Neural progenitor cell (in vitro differentiated cells): ENCODE results near the gene EFS. TPM values are rescaled to one million over a fixed set of nuclear protein-coding genes. Genes with fewer than 3 reads are reported as not detected.

ENCODE experiments used
- DNase-seq: peaks from one replicate; pipeline ENCODE4 v3.0.0-alpha.2; 2016; ENCODE audit warnings: low spot score
- H2AFZ ChIP-seq: fragments of 200-600 bp; sonication (generic); replicated peaks from 2 replicates; pipeline ENCODE4 v1.6.1; 2016; ENCODE audit warnings: antibody characterized with exemption
- H3F3A ChIP-seq: fragments of 200-600 bp; sonication (generic); 2 replicates; pipeline ENCODE4 v1.6.1; 2016; ENCODE audit warnings: antibody characterized with exemption, low read depth
- H3K27ac ChIP-seq: fragments of 200-600 bp; sonication (generic); 2 replicates; pipeline ENCODE4 v1.5.1; 2016; ENCODE audit warnings: mild to moderate bottlenecking
- H3K27me3 ChIP-seq: fragments of 200-600 bp; sonication (generic); 2 replicates; pipeline ENCODE4 v1.6.1; 2016; ENCODE audit warnings: mild to moderate bottlenecking, moderate library complexity
- H3K36me3 ChIP-seq: fragments of 200-600 bp; sonication (generic); 2 replicates; pipeline ENCODE4 v1.5.1; 2016
- H3K4me1 ChIP-seq: fragments of 200-600 bp; sonication (generic); 2 replicates; pipeline ENCODE4 v1.6.1; 2016; ENCODE audit warnings: mixed run types
- H3K4me2 ChIP-seq: fragments of 200-600 bp; sonication (generic); 2 replicates; pipeline ENCODE4 v1.6.1; 2016
- H3K4me3 ChIP-seq: fragments of 200-600 bp; sonication (generic); 2 replicates; pipeline ENCODE4 v1.5.1; 2016
- H3K79me2 ChIP-seq: fragments of 200-600 bp; sonication (generic); 2 replicates; pipeline ENCODE4 v1.6.1; 2016; ENCODE audit warnings: low read depth
- H3K9ac ChIP-seq: fragments of 200-600 bp; sonication (generic); 2 replicates; pipeline ENCODE4 v1.6.1; 2016
- H3K9me3 ChIP-seq: fragments of 200-600 bp; sonication (generic); 2 replicates; pipeline ENCODE4 v1.5.1; 2016; ENCODE audit warnings: low read depth
- H4K20me1 ChIP-seq: fragments of 200-600 bp; sonication (generic); 2 replicates; pipeline ENCODE4 v1.6.1; 2016; ENCODE audit warnings: low read depth
- H3K27ac Mint-ChIP-seq: 3 replicates; pipeline ENCODE4 v1.8.0; 2021; ENCODE audit warnings: mixed read lengths
- H3K27me3 Mint-ChIP-seq: 2 replicates; pipeline ENCODE4 v1.8.0; 2022; ENCODE audit warnings: low read depth, mild to moderate bottlenecking, inconsistent platforms, moderate library complexity, mixed read lengths; ENCODE audit not compliant: insufficient read depth
- H3K36me3 Mint-ChIP-seq: 3 replicates; pipeline ENCODE4 v1.8.0; 2021; ENCODE audit warnings: mixed read lengths
- H3K4me1 Mint-ChIP-seq: 3 replicates; pipeline ENCODE4 v1.8.0; 2021; ENCODE audit warnings: mixed read lengths
- H3K4me3 Mint-ChIP-seq: 3 replicates; pipeline ENCODE4 v1.8.0; 2021; ENCODE audit warnings: mild to moderate bottlenecking, moderate library complexity, mixed read lengths
- H3K9me3 Mint-ChIP-seq: 3 replicates; pipeline ENCODE4 v1.8.0; 2020; ENCODE audit warnings: mixed read lengths
- CTCF ChIP-seq: fragments of 200-600 bp; sonication (generic); IDR thresholded peaks from 2 replicates; pipeline ENCODE4 v1.5.1; 2017; ENCODE audit warnings: antibody characterized with exemption, mild to moderate bottlenecking
- EZH2 ChIP-seq: fragments of 200-600 bp; sonication (generic); IDR thresholded peaks from 2 replicates; pipeline ENCODE4 v1.6.1; 2017; ENCODE audit warnings: antibody characterized with exemption, mild to moderate bottlenecking, moderate library complexity
- EZH2phosphoT487 ChIP-seq: fragments of 200-600 bp; sonication (generic); IDR thresholded peaks from 2 replicates; pipeline ENCODE4 v1.6.1; 2017; ENCODE audit warnings: antibody characterized with exemption
- total RNA-seq: library from RNA; depleted of rRNA; stranded (reverse); fragments of >200 nt; gene quantifications from 2 replicates; pipeline ENCODE4 v1.2.3, GENCODE V29; 2015; ENCODE audit warnings: low replicate concordance

Gene EFS
- total RNA-seq, 1 donor from 2014 or later = 21.7 TPM

GRCh38 chr14:23322568-23323517, 42.1 kb downstream of the EFS start:
- H3K4me2 ChIP-seq = peak overlapping the region; percentile 95
- Mint-ChIP-seq H3K27me3 (peaks cover 13% of the 10 kb centered on the region), H3K4me3 (peak overlapping the region; percentile 98), H3K27ac (peak overlapping the region; percentile 98), H3K36me3 (peaks cover 27% of the 10 kb centered on the region), H3K9me3 (no peaks in the 10 kb centered on the region), H3K4me1 (peaks cover 27% of the 10 kb centered on the region)
- no peak overlapping the region for H2AFZ ChIP-seq
- peaks cover 67% of the 10 kb centered on the region for H3F3A ChIP-seq
- peaks cover 20% of the 10 kb centered on the region for H4K20me1 ChIP-seq
- H3K9ac ChIP-seq = peak overlapping the region; percentile 98
- DNase-seq = no peak
- H3K4me1 ChIP-seq = peaks cover 22% of the 10 kb centered on the region
- H3K27ac ChIP-seq = peak overlapping the region; percentile 4
- TF ChIP-seq EZH2 (no peak), EZH2phosphoT487 (no peak), CTCF (no peak)
- no peaks in the 10 kb centered on the region for H3K9me3 ChIP-seq
- peak overlapping the region; percentile 96 for H3K4me3 ChIP-seq
- peaks cover 14% of the 10 kb centered on the region for H3K36me3 ChIP-seq
- H3K27me3 ChIP-seq = no peaks in the 10 kb centered on the region
- peaks cover 29% of the 10 kb centered on the region for H3K79me2 ChIP-seq

DNA sequence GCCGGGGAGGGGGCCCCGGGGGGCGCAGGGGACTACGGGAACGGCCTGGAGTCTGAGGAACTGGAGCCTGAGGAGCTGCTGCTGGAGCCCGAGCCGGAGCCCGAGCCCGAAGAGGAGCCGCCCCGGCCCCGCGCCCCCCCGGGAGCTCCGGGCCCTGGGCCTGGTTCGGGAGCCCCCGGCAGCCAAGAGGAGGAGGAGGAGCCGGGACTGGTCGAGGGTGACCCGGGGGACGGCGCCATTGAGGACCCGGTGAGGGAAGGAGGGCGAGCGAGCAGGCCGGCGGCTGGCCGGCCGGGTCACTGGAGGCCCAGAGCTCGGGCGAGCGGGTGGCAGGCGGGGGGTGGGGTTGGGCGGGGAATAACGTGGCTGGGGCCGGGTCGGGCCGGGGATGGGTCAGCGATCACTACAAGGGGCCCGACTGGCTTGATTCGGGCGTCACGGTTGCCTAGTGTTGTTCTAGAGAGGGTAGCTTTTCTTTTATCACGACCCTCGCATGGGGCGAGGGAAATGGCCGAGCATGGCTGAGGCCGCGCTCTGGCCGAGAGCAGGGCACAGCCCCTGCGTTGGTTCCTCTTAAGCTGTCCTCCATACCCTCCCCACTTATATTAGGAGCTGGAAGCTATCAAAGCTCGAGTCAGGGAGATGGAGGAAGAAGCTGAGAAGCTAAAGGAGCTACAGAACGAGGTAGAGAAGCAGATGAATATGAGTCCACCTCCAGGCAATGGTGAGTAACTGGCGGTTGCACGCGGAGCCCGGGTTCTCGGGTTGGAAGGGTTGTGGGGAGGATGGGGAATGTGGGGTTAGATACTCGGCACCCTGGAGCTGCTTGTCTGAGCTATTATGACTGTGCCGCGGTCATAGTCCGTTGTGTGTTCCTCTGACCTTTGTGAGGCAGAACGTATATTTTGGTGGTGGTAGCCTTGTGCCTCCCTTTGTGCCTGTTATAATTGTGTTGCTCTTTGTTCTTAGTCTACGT, 43.1 kb downstream of the EFS start:
- H3K9me3 ChIP-seq = no peaks in the 10 kb centered on the region
- H3K79me2 ChIP-seq = peaks cover 29% of the 10 kb centered on the region

More for the DNA sequence above, 43.1 kb downstream of the EFS start:
- Histone ChIP-seq H2AFZ (peak overlapping the region; percentile 82), H4K20me1 (peaks cover 20% of the 10 kb centered on the region), H3K4me3 (peak overlapping the region; percentile 96), H3K4me1 (peaks cover 22% of the 10 kb centered on the region), H3K27ac (peak overlapping the region; percentile 97), H3K36me3 (peaks cover 14% of the 10 kb centered on the region), H3F3A (peaks cover 57% of the 10 kb centered on the region), H3K27me3 (no peaks in the 10 kb centered on the region), H3K9ac (peak overlapping the region; percentile 98), H3K4me2 (peak overlapping the region; percentile 95)
- no peak for TF ChIP-seq EZH2phosphoT487
- TF ChIP-seq CTCF = no peak
- no peak for TF ChIP-seq EZH2
- Mint-ChIP-seq H3K4me1 (peaks cover 27% of the 10 kb centered on the region), H3K27ac (peak overlapping the region; percentile 98), H3K36me3 (peaks cover 27% of the 10 kb centered on the region), H3K9me3 (no peaks in the 10 kb centered on the region), H3K27me3 (peaks cover 13% of the 10 kb centered on the region), H3K4me3 (peak overlapping the region; percentile 98)
- DNase-seq = peak; percentile 58
